ENCODE results near the gene C5orf47.

DNA sequence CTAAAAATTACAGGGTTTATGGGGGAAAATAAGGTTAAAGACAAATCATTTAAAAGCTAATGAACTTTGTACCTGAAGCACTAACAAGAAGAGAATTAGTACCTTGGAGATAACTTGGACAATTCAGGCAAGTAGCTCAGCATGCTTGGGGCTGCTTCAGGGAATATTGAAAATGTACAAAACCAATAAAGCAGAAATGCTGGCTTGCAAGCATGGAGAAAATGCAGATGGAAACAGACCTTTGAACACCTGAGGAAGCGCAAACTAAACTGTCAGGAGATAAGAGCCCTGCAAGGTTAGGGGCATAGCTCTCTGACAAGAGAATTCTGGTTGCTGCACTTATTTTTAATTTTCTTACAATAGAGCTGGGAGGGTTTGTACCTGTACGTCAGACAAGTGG lies 42.6 kb upstream of the C5orf47 start:
- TF ChIP-seq, protein P1, sequence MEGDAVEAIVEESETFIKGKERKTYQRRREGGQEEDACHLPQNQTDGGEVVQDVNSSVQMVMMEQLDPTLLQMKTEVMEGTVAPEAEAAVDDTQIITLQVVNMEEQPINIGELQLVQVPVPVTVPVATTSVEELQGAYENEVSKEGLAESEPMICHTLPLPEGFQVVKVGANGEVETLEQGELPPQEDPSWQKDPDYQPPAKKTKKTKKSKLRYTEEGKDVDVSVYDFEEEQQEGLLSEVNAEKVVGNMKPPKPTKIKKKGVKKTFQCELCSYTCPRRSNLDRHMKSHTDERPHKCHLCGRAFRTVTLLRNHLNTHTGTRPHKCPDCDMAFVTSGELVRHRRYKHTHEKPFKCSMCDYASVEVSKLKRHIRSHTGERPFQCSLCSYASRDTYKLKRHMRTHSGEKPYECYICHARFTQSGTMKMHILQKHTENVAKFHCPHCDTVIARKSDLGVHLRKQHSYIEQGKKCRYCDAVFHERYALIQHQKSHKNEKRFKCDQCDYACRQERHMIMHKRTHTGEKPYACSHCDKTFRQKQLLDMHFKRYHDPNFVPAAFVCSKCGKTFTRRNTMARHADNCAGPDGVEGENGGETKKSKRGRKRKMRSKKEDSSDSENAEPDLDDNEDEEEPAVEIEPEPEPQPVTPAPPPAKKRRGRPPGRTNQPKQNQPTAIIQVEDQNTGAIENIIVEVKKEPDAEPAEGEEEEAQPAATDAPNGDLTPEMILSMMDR (conservative IDR thresholded peaks at IDR 0.05 in 1 of 2, IDR thresholded peaks at IDR 0.05 in 1 of 2; ENCODE audit: low read depth in 1 of 2, low read length in 2 of 2), result no peak
- TF ChIP-seq EZH2 (IDR thresholded peaks at IDR 0.05; ENCODE audit: low read length, missing control alignments), result no peak

All from fibroblast of lung (primary cell).